ENCODE measurements around the gene TMEM61. TPM values are rescaled to one million over a fixed set of nuclear protein-coding genes. Genes with fewer than 3 reads are reported as not detected.
"Not testable (repeated sequence)": the region's sequence is repeated elsewhere in the genome, so short reads cannot be mapped to it uniquely, and the experiment has no call there.

TMEM61 gene
- total RNA-seq, 1 donor from 2014 or later = 1.4 TPM

- no peak for ATAC-seq
Observed at GRCh38 chr1:54962612-54963395, 17.6 kb upstream of the TMEM61 start.

- not testable (repeated sequence) for ATAC-seq
Observed at GRCh38 chr1:54963829-54964228, 16.6 kb upstream of the TMEM61 start.

- peak; percentile 74 for ATAC-seq
Observed at GRCh38 chr1:54965624-54966340, 14.6 kb upstream of the TMEM61 start.

- no peak for ATAC-seq
Observed at GRCh38 chr1:54967372-54967771, 13.1 kb upstream of the TMEM61 start.

GRCh38 chr1:54968551-54968950 is 11.9 kb upstream of the TMEM61 start:
- ATAC-seq = no peak

GRCh38 chr1:54969879-54970278 is 10.5 kb upstream of the TMEM61 start:
- no peak for ATAC-seq

- ATAC-seq = peak; percentile 88
Observed at GRCh38 chr1:54970901-54971300, 9.5 kb upstream of the TMEM61 start.

- ATAC-seq = peak; percentile 82
Observed at GRCh38 chr1:54971317-54971791, 9.1 kb upstream of the TMEM61 start.

GRCh38 chr1:54972436-54972835 is 8.0 kb upstream of the TMEM61 start:
- ATAC-seq = no peak

- ATAC-seq = no peak
Observed at GRCh38 chr1:54973205-54973921, 7.1 kb upstream of the TMEM61 start.

GRCh38 chr1:54975356-54976108 is 4.9 kb upstream of the TMEM61 start:
- ATAC-seq = no peak

GRCh38 chr1:54976747-54977146 is 3.7 kb upstream of the TMEM61 start:
- ATAC-seq = peak; percentile 17

- peak; percentile 47 for ATAC-seq
Observed at GRCh38 chr1:54977533-54978297, 2.7 kb upstream of the TMEM61 start.

GRCh38 chr1:54978528-54979326 is 1.7 kb upstream of the TMEM61 start:
- no peak for ATAC-seq

GRCh38 chr1:54979327-54979891 is 1.0 kb upstream of the TMEM61 start:
- no peak for ATAC-seq

GRCh38 chr1:54980046-54980527 is 341 bp upstream of the TMEM61 start:
- no peak for ATAC-seq

GRCh38 chr1:54981466-54981865 is 1.0 kb downstream of the TMEM61 start:
- ATAC-seq = no peak

GRCh38 chr1:54982739-54983138 is 2.3 kb downstream of the TMEM61 start:
- no peak for ATAC-seq

- no peak for ATAC-seq
Observed at GRCh38 chr1:54984131-54984842, 3.9 kb downstream of the TMEM61 start.

GRCh38 chr1:54985556-54985955 is 5.1 kb downstream of the TMEM61 start:
- no peak for ATAC-seq
